Stimulated activated effector memory CD8-positive, alpha-beta T cell treated with anti-CD3 and anti-CD28 coated beads, Interleukin-12 subunit alpha, Interleukin-12 subunit beta, amount 100 ng/mL, for 72 hours (primary cell): ENCODE measurements around the gene TSPAN7.

Experiments used
- ATAC-seq: fragments of 150-1000 bp; cut with Tn5 transposase; 2 replicates; pipeline ENCODE4 v1.10.0; 2021
- DNase-seq, 2 donors: peaks; one replicate each; pipeline ENCODE4 v3.0.0; 2021 to 2022; ENCODE audit warnings: low spot score in 2 of 2
- H3K27ac Mint-ChIP-seq: one replicate; pipeline ENCODE4 v1.8.0; 2022; ENCODE audit warnings: mild to moderate bottlenecking, mixed read lengths
- H3K36me3 Mint-ChIP-seq: one replicate; pipeline ENCODE4 v1.8.0; 2022; ENCODE audit warnings: mild to moderate bottlenecking, mixed read lengths
- H3K4me1 Mint-ChIP-seq: one replicate; pipeline ENCODE4 v1.8.0; 2022; ENCODE audit warnings: mixed read lengths
- H3K4me3 Mint-ChIP-seq: one replicate; pipeline ENCODE4 v1.8.0; 2022; ENCODE audit warnings: mild to moderate bottlenecking, mixed read lengths
- H3K9me3 Mint-ChIP-seq: one replicate; pipeline ENCODE4 v1.8.0; 2022; ENCODE audit warnings: mixed read lengths

Gene TSPAN7

DNA sequence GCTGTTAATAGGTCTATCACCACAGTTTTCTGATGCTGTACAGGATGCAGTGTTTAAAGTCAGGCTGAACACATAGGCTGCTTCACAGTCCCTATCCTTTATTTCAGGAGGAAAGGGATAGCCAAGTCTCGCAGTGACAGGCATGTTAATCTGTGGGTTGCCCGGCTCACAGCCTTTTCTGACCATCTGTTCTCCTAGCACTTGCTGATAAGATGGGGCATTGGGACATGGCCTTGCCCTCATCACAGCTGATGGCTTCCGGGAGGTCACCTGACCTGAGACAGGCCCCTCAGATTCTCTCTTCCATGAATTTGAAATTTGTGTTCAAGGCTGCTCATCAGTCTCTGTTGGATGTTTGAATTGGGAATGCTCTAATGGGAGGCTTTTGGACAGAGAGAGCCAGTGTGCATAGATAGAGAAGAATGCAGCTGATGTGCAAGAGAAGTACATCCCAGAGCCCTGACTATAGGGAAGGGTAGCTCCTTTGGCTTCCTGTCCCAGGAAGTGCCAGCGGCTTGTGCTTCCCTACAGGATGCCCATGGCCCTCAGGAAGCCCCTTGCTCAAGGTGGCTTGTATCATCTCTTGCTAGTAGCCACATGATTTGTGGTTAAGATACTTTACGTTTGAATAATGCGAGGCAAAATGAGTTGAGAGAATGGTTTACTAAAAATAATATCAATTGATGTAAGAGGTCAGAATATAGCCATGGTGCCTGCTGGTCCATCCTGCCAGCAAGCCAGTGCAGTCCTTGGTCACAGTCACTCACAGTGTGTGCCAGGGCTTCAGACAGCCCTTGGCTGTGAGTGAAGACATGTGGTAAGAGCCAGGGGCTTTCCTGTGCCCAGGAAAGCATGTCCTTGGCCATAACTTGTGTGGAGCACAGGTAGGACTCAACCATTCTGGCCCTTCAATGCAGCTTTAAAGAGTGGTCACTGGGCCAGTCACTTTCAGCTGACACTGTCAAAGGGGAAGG is 88.6 kb downstream of the TSPAN7 start:
- Mint-ChIP-seq H3K4me1 (no peaks in the 10 kb centered on the region), H3K27ac (no peak overlapping the region), H3K36me3 (no peaks in the 10 kb centered on the region), H3K9me3 (no peaks in the 10 kb centered on the region), H3K4me3 (no peak overlapping the region)
- ATAC-seq, result no peak
- DNase-seq, result no peak

DNA sequence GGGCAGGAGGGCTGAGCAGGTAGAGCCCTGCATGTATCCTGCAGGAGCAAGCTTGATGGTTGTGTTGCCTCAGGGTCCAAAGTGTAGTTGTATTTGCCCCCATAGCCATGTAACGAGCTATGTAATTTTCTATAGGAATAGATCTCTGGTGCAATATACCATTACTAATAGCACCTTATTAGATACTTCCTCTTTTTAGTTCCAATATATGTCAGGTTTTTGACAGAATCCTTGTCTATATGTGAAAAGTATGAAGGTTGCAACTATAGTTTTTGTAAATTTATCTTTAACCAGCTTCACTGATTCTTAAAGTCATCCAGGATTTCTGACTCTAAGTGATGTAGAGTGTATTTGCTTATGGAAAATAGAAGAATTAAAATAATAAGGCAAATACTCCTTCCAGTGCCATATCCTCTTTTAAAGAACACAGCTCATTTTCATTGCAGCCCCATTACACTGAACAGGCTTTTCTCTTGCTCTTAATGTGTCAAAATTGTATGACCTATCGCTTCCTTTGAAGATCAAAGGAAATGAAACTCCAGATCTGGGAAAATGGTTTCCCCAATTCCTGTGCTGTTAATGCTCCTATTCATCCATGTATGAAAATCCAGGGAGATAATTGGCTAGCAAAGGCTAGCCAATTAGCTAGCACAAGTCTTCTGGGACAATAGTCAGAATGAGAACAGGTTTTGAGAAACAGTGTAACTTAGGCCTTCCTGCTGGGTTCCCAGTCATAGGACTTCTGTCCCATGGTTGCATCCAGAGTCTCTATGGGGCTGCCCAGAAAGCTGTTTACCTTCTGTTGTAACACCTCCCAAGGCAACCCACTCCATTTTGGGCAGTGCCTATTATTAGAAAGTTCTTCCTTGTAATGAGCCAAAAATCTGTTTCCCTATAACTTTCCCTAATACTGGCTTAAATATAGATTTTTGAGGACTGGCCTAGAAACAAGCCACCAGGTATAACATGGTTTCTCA is 90.6 kb downstream of the TSPAN7 start:
- DNase-seq, result no peak
- no peak for ATAC-seq
- Mint-ChIP-seq H3K36me3 (no peaks in the 10 kb centered on the region), H3K27ac (no peak overlapping the region), H3K4me1 (no peaks in the 10 kb centered on the region), H3K4me3 (no peak overlapping the region), H3K9me3 (no peaks in the 10 kb centered on the region)

DNA sequence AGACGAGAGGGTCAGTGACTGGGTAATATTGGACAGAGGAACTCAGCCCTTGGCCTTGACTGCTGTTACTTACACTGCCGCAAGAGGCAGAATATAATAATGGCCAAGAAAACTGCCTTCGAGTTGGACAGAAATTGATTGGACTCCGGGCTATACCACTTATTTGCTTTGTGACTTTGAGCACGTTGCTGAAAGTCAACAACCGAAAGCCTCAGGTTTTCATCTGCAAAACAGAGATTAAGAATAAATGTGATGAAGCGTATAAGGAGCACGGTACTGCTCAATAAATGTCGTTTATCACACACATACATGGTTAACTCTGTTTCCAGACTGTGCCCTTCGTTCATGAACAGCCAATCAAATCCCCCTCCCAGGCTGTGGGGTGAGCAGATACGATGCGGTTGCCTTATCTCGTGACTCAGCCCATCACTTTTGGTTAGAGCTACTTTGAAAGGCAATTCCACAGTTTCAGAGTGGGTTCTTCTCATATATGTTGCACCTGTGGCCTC is 91.6 kb downstream of the TSPAN7 start:
- Mint-ChIP-seq H3K9me3 (no peaks in the 10 kb centered on the region), H3K36me3 (no peaks in the 10 kb centered on the region), H3K27ac (no peak overlapping the region), H3K4me1 (no peaks in the 10 kb centered on the region), H3K4me3 (no peak overlapping the region)
- DNase-seq (no peak), ATAC-seq (no peak)

DNA sequence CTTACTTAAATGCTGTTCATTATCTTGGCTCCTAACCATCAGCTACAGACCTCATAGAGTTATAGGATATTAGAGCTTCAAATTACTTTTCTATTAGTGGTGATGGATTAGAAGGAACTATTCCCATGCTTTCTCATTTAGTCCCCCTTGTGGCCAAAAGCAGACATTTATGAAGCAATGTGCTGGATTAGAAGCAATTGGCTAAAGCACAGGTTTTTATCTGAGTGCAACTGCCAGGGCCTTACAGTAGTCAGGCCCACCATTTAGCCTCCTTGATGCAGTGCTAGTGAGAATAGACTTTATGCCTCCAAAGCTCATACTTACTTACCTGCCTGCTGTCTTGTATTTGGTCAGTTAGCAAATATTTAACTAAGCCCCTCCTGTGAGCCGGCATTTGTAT is 93.0 kb downstream of the TSPAN7 start:
- Mint-ChIP-seq H3K4me1 (no peaks in the 10 kb centered on the region), H3K9me3 (no peaks in the 10 kb centered on the region), H3K27ac (no peak overlapping the region), H3K4me3 (no peak overlapping the region), H3K36me3 (no peaks in the 10 kb centered on the region)
- ATAC-seq (no peak), DNase-seq (no peak)

DNA sequence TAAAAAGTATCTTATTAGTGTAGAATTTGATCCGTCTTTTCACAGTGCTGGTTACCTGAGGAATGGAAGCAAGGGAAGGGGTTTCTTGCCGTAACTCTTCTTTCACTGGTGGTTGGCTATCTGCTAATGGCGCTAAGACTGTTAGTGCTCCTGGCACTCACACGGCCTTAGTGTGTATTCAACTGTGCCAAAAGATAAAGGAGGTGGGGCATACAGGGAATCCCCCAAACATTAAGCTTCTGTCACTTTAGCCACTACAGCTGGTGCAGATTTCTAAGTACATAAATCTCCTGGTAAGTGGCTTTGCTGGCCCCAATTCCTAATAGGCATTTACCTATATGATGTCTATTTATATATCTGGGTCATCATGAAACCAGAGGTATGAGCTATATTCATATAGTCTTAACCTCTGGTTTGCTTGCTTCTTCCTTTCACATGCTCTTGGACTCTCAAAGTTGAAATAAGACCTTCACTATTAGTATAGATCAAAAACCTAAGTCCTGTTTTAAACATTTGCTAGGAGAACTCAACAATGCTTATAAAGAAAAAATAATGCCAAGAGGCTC is 95.1 kb downstream of the TSPAN7 start:
- ATAC-seq (no peak), DNase-seq (no peak)
- Mint-ChIP-seq H3K36me3 (no peaks in the 10 kb centered on the region), H3K9me3 (no peaks in the 10 kb centered on the region), H3K4me3 (no peak overlapping the region), H3K27ac (no peak overlapping the region), H3K4me1 (no peaks in the 10 kb centered on the region)

DNA sequence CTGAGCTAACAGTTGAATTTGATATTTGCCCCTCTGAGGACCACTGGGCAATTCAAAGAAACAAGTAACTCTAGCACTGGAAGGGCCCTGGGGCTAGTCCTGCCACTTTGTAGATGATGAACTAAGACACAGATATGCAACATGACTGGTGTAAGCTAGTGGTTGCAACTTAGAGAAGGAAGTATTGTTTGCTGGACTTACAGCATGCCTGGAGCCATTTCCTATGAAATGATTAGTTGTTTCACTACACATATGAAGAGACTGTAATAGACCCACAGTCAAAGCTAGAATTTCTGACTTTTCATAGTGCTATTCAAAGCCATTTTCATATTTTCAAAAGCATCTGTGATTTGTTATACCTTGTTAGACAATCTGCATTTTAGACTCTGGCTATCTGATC is 96.2 kb downstream of the TSPAN7 start:
- DNase-seq (no peak), ATAC-seq (peak; percentile 52)
- H3K4me3 Mint-ChIP-seq, result no peak overlapping the region
- no peaks in the 10 kb centered on the region for H3K36me3 Mint-ChIP-seq
- peaks cover 5% of the 10 kb centered on the region for H3K4me1 Mint-ChIP-seq
- H3K9me3 Mint-ChIP-seq, result no peaks in the 10 kb centered on the region
- no peak overlapping the region for H3K27ac Mint-ChIP-seq

DNA sequence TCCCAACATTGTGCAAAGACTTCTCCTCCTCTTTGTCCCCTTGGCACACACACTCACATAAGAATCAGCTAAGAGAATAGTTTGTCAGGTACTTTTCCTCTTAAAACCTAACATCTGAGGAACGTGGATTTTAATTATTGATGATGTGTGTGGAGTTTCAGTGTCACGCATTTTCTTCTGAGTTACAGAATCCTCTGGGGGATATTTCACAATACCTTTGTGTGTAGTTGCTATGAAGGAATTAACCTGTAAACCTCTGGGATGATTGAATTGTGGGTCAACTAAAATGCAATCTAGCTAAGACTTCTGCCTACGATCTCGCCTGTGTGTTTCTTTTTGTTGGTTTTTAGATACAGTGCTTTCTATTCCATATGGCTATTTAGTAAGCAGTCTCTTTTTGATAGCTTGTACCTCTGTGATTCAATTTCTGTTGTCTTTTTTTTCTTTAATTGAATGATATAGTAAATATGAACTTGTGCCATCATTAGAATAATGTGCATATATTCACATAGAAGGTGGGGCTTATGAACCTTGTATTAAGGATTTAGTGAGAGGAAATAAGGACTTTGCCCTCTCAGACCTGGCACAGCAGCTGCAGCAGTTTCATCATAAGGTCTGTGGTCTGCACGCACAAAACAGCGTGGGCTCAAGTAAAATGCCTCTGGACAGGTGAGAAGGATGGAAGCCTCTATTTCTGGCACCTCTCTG is 99.2 kb downstream of the TSPAN7 start:
- H3K4me3 Mint-ChIP-seq, result no peak overlapping the region
- peaks cover 5% of the 10 kb centered on the region for H3K4me1 Mint-ChIP-seq
- H3K9me3 Mint-ChIP-seq, result no peaks in the 10 kb centered on the region
- H3K36me3 Mint-ChIP-seq, result no peaks in the 10 kb centered on the region
- ATAC-seq, result no peak
- no peak overlapping the region for H3K27ac Mint-ChIP-seq
- DNase-seq, result no peak

DNA sequence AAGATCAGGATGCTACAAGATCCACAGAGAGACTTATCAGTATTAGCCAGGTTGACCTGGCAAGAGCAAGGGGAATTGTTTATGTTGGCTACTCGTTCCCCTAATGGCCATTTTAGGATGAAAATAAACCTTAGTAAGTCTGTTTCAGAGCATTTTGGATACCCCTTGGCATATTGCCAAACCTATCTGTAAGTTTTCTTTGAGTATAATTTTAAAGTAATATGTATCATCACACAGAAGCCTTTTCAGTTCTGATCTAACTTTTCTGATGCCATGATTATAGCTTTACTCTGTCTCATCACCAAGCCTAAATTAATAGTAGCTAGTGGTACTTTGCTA is 99.7 kb downstream of the TSPAN7 start:
- ATAC-seq, result no peak
- Mint-ChIP-seq H3K27ac (no peak overlapping the region), H3K9me3 (no peaks in the 10 kb centered on the region), H3K4me1 (peaks cover 5% of the 10 kb centered on the region), H3K4me3 (no peak overlapping the region), H3K36me3 (no peaks in the 10 kb centered on the region)
- no peak for DNase-seq

DNA sequence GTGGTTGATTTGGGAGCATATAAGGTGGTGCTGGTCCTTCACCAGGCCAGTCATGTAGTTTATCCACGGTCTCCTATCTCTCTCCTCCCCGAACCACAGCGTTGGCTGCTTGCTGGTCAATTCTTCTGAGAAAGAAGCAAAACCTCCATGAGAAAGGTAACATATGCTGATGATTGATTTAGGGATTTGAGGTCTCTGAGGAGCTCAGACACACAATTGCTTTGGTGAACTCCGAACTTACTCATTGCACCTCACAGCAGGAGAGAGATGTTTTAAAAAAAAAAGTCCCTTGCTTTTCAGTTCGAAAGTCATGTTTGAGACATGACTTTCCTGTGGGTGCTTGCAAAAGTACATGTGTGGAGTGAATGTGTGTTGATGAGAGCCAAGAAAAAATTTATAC is 100.2 kb downstream of the TSPAN7 start:
- Mint-ChIP-seq H3K36me3 (no peaks in the 10 kb centered on the region), H3K4me1 (peaks cover 5% of the 10 kb centered on the region), H3K27ac (no peak overlapping the region), H3K4me3 (no peak overlapping the region), H3K9me3 (no peaks in the 10 kb centered on the region)
- ATAC-seq, result peak; percentile 90
- peak in 1 of 2 donors; percentile 50 for DNase-seq

DNA sequence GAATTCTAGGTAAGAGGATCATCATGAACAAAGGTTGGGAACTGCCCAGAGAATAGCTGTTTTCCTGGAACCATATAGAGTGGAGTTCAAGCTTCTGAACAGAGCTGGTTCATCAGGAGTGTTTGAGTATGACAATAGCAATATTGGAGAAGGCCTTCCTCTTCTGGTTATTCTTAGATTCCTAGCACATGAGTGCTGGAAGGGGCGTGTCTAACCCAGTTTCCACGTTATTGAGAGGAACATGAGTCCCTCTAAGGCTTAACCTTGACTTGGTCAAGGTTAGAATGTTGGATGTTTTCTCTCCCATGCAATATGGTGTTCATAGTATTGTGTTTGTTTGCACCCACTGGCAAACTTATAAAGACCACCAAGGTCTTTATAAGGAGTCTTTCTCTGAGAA is 101.3 kb downstream of the TSPAN7 start:
- H3K4me1 Mint-ChIP-seq, result peaks cover 5% of the 10 kb centered on the region
- ATAC-seq, result no peak

DNA sequence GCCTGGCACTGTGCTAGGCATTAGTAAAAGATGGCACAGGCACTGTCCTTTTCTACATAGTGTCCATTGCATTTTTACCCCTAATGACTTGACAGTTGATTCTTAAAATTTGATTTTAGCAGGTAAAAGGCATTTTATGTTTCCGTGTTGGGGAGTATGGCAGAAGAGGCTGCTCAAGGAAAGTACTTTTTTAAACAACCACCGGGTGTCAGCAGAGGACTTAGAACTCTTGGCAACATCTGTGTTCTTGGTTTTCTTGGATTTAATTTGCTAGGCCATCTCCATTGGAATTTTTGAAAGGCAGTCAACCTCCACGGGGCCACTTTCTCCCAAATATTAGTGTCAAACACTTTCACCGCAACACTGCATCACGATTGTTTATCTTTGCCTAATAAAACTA is 102.9 kb downstream of the TSPAN7 start:
- ATAC-seq, result no peak
- no peak overlapping the region for H3K27ac Mint-ChIP-seq
- H3K9me3 Mint-ChIP-seq, result no peaks in the 10 kb centered on the region
- no peaks in the 10 kb centered on the region for H3K36me3 Mint-ChIP-seq
- H3K4me3 Mint-ChIP-seq, result no peak overlapping the region
- DNase-seq, result no peak
- H3K4me1 Mint-ChIP-seq, result peaks cover 5% of the 10 kb centered on the region

More for the DNA sequence above, 101.3 kb downstream of the TSPAN7 start:
- Mint-ChIP-seq H3K36me3 (no peaks in the 10 kb centered on the region), H3K4me3 (no peak overlapping the region), H3K9me3 (no peaks in the 10 kb centered on the region), H3K27ac (no peak overlapping the region)
- DNase-seq, result no peak

DNA sequence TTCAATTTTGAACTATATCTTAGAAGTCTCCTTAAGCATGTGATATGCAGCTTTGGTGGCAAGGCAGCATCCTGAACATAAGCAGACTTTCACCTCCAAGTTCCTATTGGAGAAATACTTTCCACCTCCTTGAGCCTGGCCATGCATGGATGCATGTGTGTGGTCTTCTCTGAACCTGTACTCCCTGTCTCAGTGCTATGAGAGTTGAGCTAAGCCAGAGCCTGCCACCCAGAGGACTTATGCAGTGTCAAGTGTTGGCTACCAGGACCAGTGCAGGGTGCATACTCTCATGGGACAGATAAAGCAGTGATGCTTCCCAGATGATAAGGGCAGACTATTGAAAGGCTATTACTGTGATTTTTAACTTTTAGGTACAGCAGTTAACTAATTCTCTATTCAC is 105.6 kb downstream of the TSPAN7 start:
- H3K27ac Mint-ChIP-seq, result no peak overlapping the region
- no peak overlapping the region for H3K4me3 Mint-ChIP-seq
- peaks cover 5% of the 10 kb centered on the region for H3K4me1 Mint-ChIP-seq
- H3K9me3 Mint-ChIP-seq, result no peaks in the 10 kb centered on the region
- DNase-seq, result no peak
- no peaks in the 10 kb centered on the region for H3K36me3 Mint-ChIP-seq
- ATAC-seq, result no peak

DNA sequence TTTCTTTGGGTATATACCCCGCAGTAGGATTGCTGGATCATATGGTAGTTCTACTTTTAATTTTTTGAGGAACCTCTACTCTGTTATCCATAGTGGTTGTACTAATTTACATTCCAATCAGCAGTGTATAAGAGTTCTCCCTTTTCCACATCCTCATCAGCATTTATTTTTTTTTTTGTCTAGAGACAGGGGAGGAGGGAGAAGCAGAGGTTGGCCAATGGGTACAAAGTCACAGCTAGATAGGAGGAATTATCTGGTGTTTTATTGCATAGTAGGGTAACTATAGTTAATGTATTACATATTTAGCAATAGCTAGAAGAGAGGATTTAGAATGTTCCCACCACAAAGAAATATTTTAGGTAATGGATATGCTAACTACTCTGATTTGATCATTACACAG is 107.4 kb downstream of the TSPAN7 start:
- ATAC-seq, result no peak
- no peaks in the 10 kb centered on the region for H3K4me1 Mint-ChIP-seq
- H3K9me3 Mint-ChIP-seq, result no peaks in the 10 kb centered on the region
- no peak overlapping the region for H3K4me3 Mint-ChIP-seq
- no peak for DNase-seq
- H3K36me3 Mint-ChIP-seq, result no peaks in the 10 kb centered on the region
- H3K27ac Mint-ChIP-seq, result no peak overlapping the region

DNA sequence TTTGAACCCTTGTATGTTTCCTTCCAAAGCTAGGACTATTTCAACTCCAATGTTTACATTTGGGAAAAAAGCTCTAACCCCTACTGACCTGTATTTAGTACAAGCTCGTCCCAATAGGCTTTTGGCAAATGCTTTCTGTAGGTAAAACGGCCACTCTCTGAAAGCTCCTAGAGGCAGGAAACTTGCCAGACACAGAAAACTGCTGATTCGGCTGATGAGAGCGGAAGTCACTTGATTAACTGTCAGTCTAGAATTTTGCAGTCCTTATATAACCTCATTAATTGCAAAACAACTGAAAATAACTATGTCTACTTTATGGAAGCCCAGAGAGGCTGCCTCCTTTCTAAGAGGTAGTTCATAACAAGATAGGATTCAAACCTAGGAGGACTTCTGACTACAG is 108.1 kb downstream of the TSPAN7 start:
- no peaks in the 10 kb centered on the region for H3K4me1 Mint-ChIP-seq
- no peak overlapping the region for H3K4me3 Mint-ChIP-seq
- no peak overlapping the region for H3K27ac Mint-ChIP-seq
- H3K36me3 Mint-ChIP-seq, result no peaks in the 10 kb centered on the region
- ATAC-seq (no peak), DNase-seq (no peak)
- H3K9me3 Mint-ChIP-seq, result no peaks in the 10 kb centered on the region

DNA sequence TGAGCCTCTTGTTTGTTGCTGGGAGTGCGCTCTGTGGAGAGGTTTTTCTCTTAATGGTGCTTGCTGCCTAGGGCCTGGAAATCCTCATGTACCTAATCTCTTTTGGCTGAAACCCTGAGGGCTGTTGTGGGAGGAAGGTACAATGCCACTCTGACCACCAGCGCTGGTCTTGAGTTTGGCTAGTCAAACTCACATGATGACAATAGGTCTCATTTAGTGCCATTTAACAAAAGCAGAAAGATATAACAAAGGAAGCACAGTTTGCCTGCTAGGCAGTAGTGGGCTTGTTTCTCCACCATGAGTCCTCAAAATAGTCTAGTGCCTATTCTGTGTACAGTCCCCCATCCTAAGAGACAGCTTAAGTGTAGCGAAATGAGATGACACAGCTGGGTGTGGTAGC is 111.3 kb downstream of the TSPAN7 start:
- no peaks in the 10 kb centered on the region for H3K4me1 Mint-ChIP-seq
- no peak overlapping the region for H3K4me3 Mint-ChIP-seq
- no peaks in the 10 kb centered on the region for H3K36me3 Mint-ChIP-seq
- no peak overlapping the region for H3K27ac Mint-ChIP-seq
- ATAC-seq, result no peak
- no peaks in the 10 kb centered on the region for H3K9me3 Mint-ChIP-seq
- DNase-seq, result no peak
